WTC11 (cell line): Measurements from ENCODE around the gene ITGA11. TPM values are rescaled to one million over a fixed set of nuclear protein-coding genes. Genes with fewer than 3 reads are reported as not detected.

Source experiments
- ATAC-seq: fragments of 200-7000 bp; cut with Tn5 transposase; 2 replicates; pipeline ENCODE4 v1.10.0; 2021; ENCODE audit warnings: mild to moderate bottlenecking, moderate library complexity
- CTCF ChIA-PET: fragments of 300-600 bp; sonication (Branson Sonifier 250); formaldehyde crosslinking; loops from one replicate; lab custom pipeline; 2021; ENCODE audit warnings: antibody characterized with exemption; lab: Charles Lee
- POLR2A ChIA-PET: fragments of 350-600 bp; sonication (Branson Sonifier 250); formaldehyde crosslinking; loops from one replicate; lab custom pipeline; 2021; ENCODE audit warnings: antibody characterized with exemption; lab: Charles Lee
- DNase-seq: peaks from one replicate; pipeline ENCODE4 v3.0.0; 2021; ENCODE audit warnings: low spot score
- H3K27ac Mint-ChIP-seq: 2 replicates; pipeline ENCODE4 v1.8.0; 2021; ENCODE audit warnings: mixed read lengths
- H3K27me3 Mint-ChIP-seq: 2 replicates; pipeline ENCODE4 v1.8.0; 2021; ENCODE audit warnings: low read depth, mild to moderate bottlenecking, moderate library complexity, mixed read lengths
- H3K36me3 Mint-ChIP-seq: 2 replicates; pipeline ENCODE4 v1.8.0; 2021; ENCODE audit warnings: mixed read lengths
- H3K4me1 Mint-ChIP-seq: 2 replicates; pipeline ENCODE4 v1.8.0; 2022; ENCODE audit warnings: mixed read lengths
- H3K4me3 Mint-ChIP-seq: 2 replicates; pipeline ENCODE4 v1.8.0; 2021; ENCODE audit warnings: mild to moderate bottlenecking, moderate library complexity, mixed read lengths
- H3K9me3 Mint-ChIP-seq: 2 replicates; pipeline ENCODE4 v1.8.0; 2021; ENCODE audit warnings: mixed read lengths
- CREB1 ChIP-seq: sonication (generic); formaldehyde crosslinking; IDR thresholded peaks from 2 replicates; pipeline ENCODE4 v1.8.0; 2023; ENCODE audit warnings: mild to moderate bottlenecking, missing genetic modification reagents
- CTCF ChIP-seq: fragments of 200-600 bp; IDR thresholded peaks from 2 replicates; pipeline ENCODE4 v1.8.0; 2022; ENCODE audit warnings: antibody characterized with exemption
- ELF4 ChIP-seq: sonication (generic); formaldehyde crosslinking; IDR thresholded peaks from 2 replicates; pipeline ENCODE4 v1.8.1; 2022; ENCODE audit warnings: low read depth, mild to moderate bottlenecking, moderate library complexity, missing genetic modification reagents
- FOXJ3 ChIP-seq: sonication (generic); formaldehyde crosslinking; IDR thresholded peaks from 2 replicates; pipeline ENCODE4 v1.9.0; 2021; ENCODE audit warnings: missing genetic modification reagents, mild to moderate bottlenecking, borderline replicate concordance
- FOXP4 ChIP-seq: sonication (generic); formaldehyde crosslinking; IDR thresholded peaks from 2 replicates; pipeline ENCODE4 v1.8.0; 2022; ENCODE audit warnings: mild to moderate bottlenecking, missing genetic modification reagents
- GTF2I ChIP-seq: fragments of 250-450 bp; sonication (Bioruptor Pico); conservative IDR thresholded peaks from 2 replicates; pipeline ENCODE4 v1.4.0; 2021; ENCODE audit warnings: mild to moderate bottlenecking
- HMGA2 ChIP-seq: fragments of 250-450 bp; sonication (Bioruptor Pico); IDR thresholded peaks from 2 replicates; pipeline ENCODE4 v1.4.0; 2021; ENCODE audit warnings: mild to moderate bottlenecking, moderate library complexity
- IRF2 ChIP-seq: sonication (generic); formaldehyde crosslinking; IDR thresholded peaks from 2 replicates; pipeline ENCODE4 v1.8.0; 2022; ENCODE audit warnings: low read depth, missing genetic modification reagents, borderline replicate concordance
- JUN ChIP-seq: sonication (generic); formaldehyde crosslinking; IDR thresholded peaks from 2 replicates; pipeline ENCODE4 v1.8.0; 2023; ENCODE audit warnings: mild to moderate bottlenecking, missing genetic modification reagents
- PRDM15 ChIP-seq: sonication (generic); formaldehyde crosslinking; IDR thresholded peaks from 2 replicates; pipeline ENCODE4 v1.8.0; 2022; ENCODE audit warnings: missing genetic modification reagents
- PREB ChIP-seq: sonication (generic); formaldehyde crosslinking; IDR thresholded peaks from 2 replicates; pipeline ENCODE4 v1.8.1; 2022; ENCODE audit warnings: mild to moderate bottlenecking, missing genetic modification reagents, moderate library complexity, borderline replicate concordance
- USF2 ChIP-seq: sonication (generic); formaldehyde crosslinking; IDR thresholded peaks from 2 replicates; pipeline ENCODE4 v1.8.1; 2023; ENCODE audit warnings: mild to moderate bottlenecking, missing genetic modification reagents, moderate library complexity
- ZMAT4 ChIP-seq: fragments of 250-450 bp; sonication (Bioruptor Pico); IDR thresholded peaks from 2 replicates; pipeline ENCODE4 v1.9.0; 2021; ENCODE audit warnings: mild to moderate bottlenecking
- ZNF416 ChIP-seq: fragments of 250-450 bp; sonication (Bioruptor Pico); IDR thresholded peaks from 2 replicates; pipeline ENCODE4 v1.9.0; 2021; ENCODE audit warnings: mild to moderate bottlenecking, inconsistent platforms
- ZNF423 ChIP-seq: fragments of 250-450 bp; sonication (Bioruptor Pico); IDR thresholded peaks from 2 replicates; pipeline ENCODE4 v2.1.2; 2022; ENCODE audit warnings: mild to moderate bottlenecking, moderate library complexity
- ZNF532 ChIP-seq: fragments of 250-450 bp; sonication (Bioruptor Pico); IDR thresholded peaks from 2 replicates; pipeline ENCODE4 v1.9.0; 2021; ENCODE audit warnings: mild to moderate bottlenecking, borderline replicate concordance
- total RNA-seq: library from RNA; stranded (reverse); gene quantifications from 3 replicates; pipeline ENCODE4 v1.2.3, GENCODE V29; 2021

The ITGA11 gene
- total RNA-seq, 1 experiment from 2014 or later = 0.15 TPM

- TF ChIP-seq PRDM15 (CRISPR knock-in tag) (no peak), ZNF416 (no peak), IRF2 (CRISPR knock-in tag) (no peak), HMGA2 (CRISPR knock-in tag) (no peak), PREB (no peak), ZNF532 (CRISPR knock-in tag) (no peak)
- TF ChIP-seq, all 79 proteins: peak for 0
Observed at GRCh38 chr15:68364028-68364659, 67.8 kb downstream of the ITGA11 start (continued).

GRCh38 chr15:68363353-68363752 is 68.6 kb downstream of the ITGA11 start:
- no peaks in the 10 kb centered on the region for H3K9me3 Mint-ChIP-seq
- DNase-seq (no peak), ATAC-seq (no peak)
- H3K36me3 Mint-ChIP-seq = no peaks in the 10 kb centered on the region
- H3K27me3 Mint-ChIP-seq = no peaks in the 10 kb centered on the region
- POLR2A ChIA-PET = no interaction called here
- no peak overlapping the region for H3K4me3 Mint-ChIP-seq
- TF ChIP-seq ZMAT4 (CRISPR knock-in tag) (no peak), FOXJ3 (CRISPR knock-in tag) (no peak), ELF4 (CRISPR knock-in tag) (no peak)
- H3K4me1 Mint-ChIP-seq = peaks cover 6% of the 10 kb centered on the region
- CTCF ChIA-PET = no interaction called here
- no peak overlapping the region for H3K27ac Mint-ChIP-seq

GRCh38 chr15:68362537-68363126 is 69.3 kb downstream of the ITGA11 start:
- Mint-ChIP-seq H3K36me3 (peaks cover 3% of the 10 kb centered on the region), H3K9me3 (peaks cover 6% of the 10 kb centered on the region), H3K27me3 (peaks cover 6% of the 10 kb centered on the region; the same call in 1 of the 2 replicates), H3K27ac (no peak overlapping the region), H3K4me3 (no peak overlapping the region), H3K4me1 (peaks cover 6% of the 10 kb centered on the region)
- CTCF ChIA-PET = no interaction called here
- POLR2A ChIA-PET = no interaction called here
- ATAC-seq (no peak), DNase-seq (no peak)
- TF ChIP-seq CTCF = no peak
- TF ChIP-seq FOXP4 (CRISPR knock-in tag) = no peak
- TF ChIP-seq USF2 = no peak
- no peak for TF ChIP-seq JUN (CRISPR knock-in tag)
- no peak for TF ChIP-seq CREB1
- TF ChIP-seq GTF2I (CRISPR knock-in tag) = no peak
- no peak for TF ChIP-seq ZNF423 (CRISPR knock-in tag)
